ENCODE measurements around the gene EEIG2.

The EEIG2 gene

GRCh38 chr1:108560874-108561459 lies 1.1 kb downstream of the EEIG2 start:
- Histone ChIP-seq H3K27me3 (ENCODE audit: insufficient read depth, insufficient read length) (no peaks in the 10 kb centered on the region), H3K9me3 (ENCODE audit: insufficient read depth, low read length) (no peaks in the 10 kb centered on the region), H3K4me1 (ENCODE audit: insufficient read depth, insufficient read length) (no peaks in the 10 kb centered on the region), H3K9ac (ENCODE audit: insufficient read length, low read depth) (peak overlapping the region; percentile 87), H3K36me3 (ENCODE audit: insufficient read depth, insufficient read length, low read length) (no peaks in the 10 kb centered on the region), H3K4me3 (ENCODE audit: insufficient read length, low read depth) (peak overlapping the region; percentile 71)
- no peak for TF ChIP-seq SUZ12 (IDR thresholded peaks at IDR 0.05; ENCODE audit: extremely low read depth, insufficient read depth, insufficient read length)
- TF ChIP-seq ZNF274 (IDR thresholded peaks at IDR 0.05; ENCODE audit: low read depth, low read length) = no peak
- TF ChIP-seq YY1 (IDR thresholded peaks at IDR 0.05; ENCODE audit: insufficient read depth, insufficient read length) = no peak
- DNase-seq (ENCODE audit: low read depth, low spot score) = peak; percentile 23

GRCh38 chr1:108561689-108562326 lies 1.9 kb downstream of the EEIG2 start:
- peak; percentile 42 for DNase-seq (ENCODE audit: low read depth, low spot score)
- H3K9me3 ChIP-seq (ENCODE audit: insufficient read depth, low read length) = no peaks in the 10 kb centered on the region
- no peaks in the 10 kb centered on the region for H3K36me3 ChIP-seq (ENCODE audit: insufficient read depth, insufficient read length, low read length)
- H3K4me1 ChIP-seq (ENCODE audit: insufficient read depth, insufficient read length) = no peaks in the 10 kb centered on the region
- H3K9ac ChIP-seq (ENCODE audit: insufficient read length, low read depth) = no peak overlapping the region
- no peak for TF ChIP-seq SUZ12 (IDR thresholded peaks at IDR 0.05; ENCODE audit: extremely low read depth, insufficient read depth, insufficient read length)
- no peak for TF ChIP-seq YY1 (IDR thresholded peaks at IDR 0.05; ENCODE audit: insufficient read depth, insufficient read length)
- no peak for TF ChIP-seq ZNF274 (IDR thresholded peaks at IDR 0.05; ENCODE audit: low read depth, low read length)
- H3K4me3 ChIP-seq (ENCODE audit: insufficient read length, low read depth) = no peak overlapping the region
- no peaks in the 10 kb centered on the region for H3K27me3 ChIP-seq (ENCODE audit: insufficient read depth, insufficient read length)

- H3K9me3 ChIP-seq (ENCODE audit: insufficient read depth, low read length) = no peaks in the 10 kb centered on the region
- no peaks in the 10 kb centered on the region for H3K36me3 ChIP-seq (ENCODE audit: insufficient read depth, insufficient read length, low read length)
- TF ChIP-seq SUZ12 (IDR thresholded peaks at IDR 0.05; ENCODE audit: extremely low read depth, insufficient read depth, insufficient read length) = no peak
- no peak for TF ChIP-seq ZNF274 (IDR thresholded peaks at IDR 0.05; ENCODE audit: low read depth, low read length)
- no peak for TF ChIP-seq YY1 (IDR thresholded peaks at IDR 0.05; ENCODE audit: insufficient read depth, insufficient read length)
- H3K4me1 ChIP-seq (ENCODE audit: insufficient read depth, insufficient read length) = no peaks in the 10 kb centered on the region
- no peak for DNase-seq (ENCODE audit: low read depth, low spot score)
- no peak overlapping the region for H3K4me3 ChIP-seq (ENCODE audit: insufficient read length, low read depth)
- no peaks in the 10 kb centered on the region for H3K27me3 ChIP-seq (ENCODE audit: insufficient read depth, insufficient read length)
- no peak overlapping the region for H3K9ac ChIP-seq (ENCODE audit: insufficient read length, low read depth)
Measured at GRCh38 chr1:108563808-108564207, 3.9 kb downstream of the EEIG2 start.

GRCh38 chr1:108565081-108565480 lies 5.2 kb downstream of the EEIG2 start:
- no peaks in the 10 kb centered on the region for H3K36me3 ChIP-seq (ENCODE audit: insufficient read depth, insufficient read length, low read length)
- H3K9ac ChIP-seq (ENCODE audit: insufficient read length, low read depth) = no peak overlapping the region
- no peak for TF ChIP-seq YY1 (IDR thresholded peaks at IDR 0.05; ENCODE audit: insufficient read depth, insufficient read length)
- TF ChIP-seq SUZ12 (IDR thresholded peaks at IDR 0.05; ENCODE audit: extremely low read depth, insufficient read depth, insufficient read length) = no peak
- TF ChIP-seq ZNF274 (IDR thresholded peaks at IDR 0.05; ENCODE audit: low read depth, low read length) = no peak
- DNase-seq (ENCODE audit: low read depth, low spot score) = no peak
- no peaks in the 10 kb centered on the region for H3K27me3 ChIP-seq (ENCODE audit: insufficient read depth, insufficient read length)
- H3K9me3 ChIP-seq (ENCODE audit: insufficient read depth, low read length) = no peaks in the 10 kb centered on the region
- H3K4me3 ChIP-seq (ENCODE audit: insufficient read length, low read depth) = no peak overlapping the region
- H3K4me1 ChIP-seq (ENCODE audit: insufficient read depth, insufficient read length) = no peaks in the 10 kb centered on the region

GRCh38 chr1:108565512-108565911 lies 5.6 kb downstream of the EEIG2 start:
- H3K4me1 ChIP-seq (ENCODE audit: insufficient read depth, insufficient read length) = no peaks in the 10 kb centered on the region
- no peaks in the 10 kb centered on the region for H3K9me3 ChIP-seq (ENCODE audit: insufficient read depth, low read length)
- no peak overlapping the region for H3K9ac ChIP-seq (ENCODE audit: insufficient read length, low read depth)
- no peak for DNase-seq (ENCODE audit: low read depth, low spot score)
- H3K36me3 ChIP-seq (ENCODE audit: insufficient read depth, insufficient read length, low read length) = no peaks in the 10 kb centered on the region
- H3K27me3 ChIP-seq (ENCODE audit: insufficient read depth, insufficient read length) = no peaks in the 10 kb centered on the region
- TF ChIP-seq SUZ12 (IDR thresholded peaks at IDR 0.05; ENCODE audit: extremely low read depth, insufficient read depth, insufficient read length) = no peak
- no peak for TF ChIP-seq ZNF274 (IDR thresholded peaks at IDR 0.05; ENCODE audit: low read depth, low read length)
- no peak for TF ChIP-seq YY1 (IDR thresholded peaks at IDR 0.05; ENCODE audit: insufficient read depth, insufficient read length)
- H3K4me3 ChIP-seq (ENCODE audit: insufficient read length, low read depth) = no peak overlapping the region

GRCh38 chr1:108568589-108568988 lies 8.7 kb downstream of the EEIG2 start:
- Histone ChIP-seq H3K9me3 (ENCODE audit: insufficient read depth, low read length) (no peaks in the 10 kb centered on the region), H3K9ac (ENCODE audit: insufficient read length, low read depth) (no peak overlapping the region), H3K36me3 (ENCODE audit: insufficient read depth, insufficient read length, low read length) (no peaks in the 10 kb centered on the region), H3K4me1 (ENCODE audit: insufficient read depth, insufficient read length) (no peaks in the 10 kb centered on the region), H3K4me3 (ENCODE audit: insufficient read length, low read depth) (no peak overlapping the region), H3K27me3 (ENCODE audit: insufficient read depth, insufficient read length) (no peaks in the 10 kb centered on the region)
- DNase-seq (ENCODE audit: low read depth, low spot score) = no peak
- no peak for TF ChIP-seq SUZ12 (IDR thresholded peaks at IDR 0.05; ENCODE audit: extremely low read depth, insufficient read depth, insufficient read length)
- TF ChIP-seq ZNF274 (IDR thresholded peaks at IDR 0.05; ENCODE audit: low read depth, low read length) = no peak
- no peak for TF ChIP-seq YY1 (IDR thresholded peaks at IDR 0.05; ENCODE audit: insufficient read depth, insufficient read length)

- Histone ChIP-seq H3K9me3 (ENCODE audit: insufficient read depth, low read length) (no peaks in the 10 kb centered on the region), H3K27me3 (ENCODE audit: insufficient read depth, insufficient read length) (no peaks in the 10 kb centered on the region), H3K4me3 (ENCODE audit: insufficient read length, low read depth) (no peak overlapping the region), H3K36me3 (ENCODE audit: insufficient read depth, insufficient read length, low read length) (no peaks in the 10 kb centered on the region), H3K9ac (ENCODE audit: insufficient read length, low read depth) (no peak overlapping the region), H3K4me1 (ENCODE audit: insufficient read depth, insufficient read length) (no peaks in the 10 kb centered on the region)
- no peak for DNase-seq (ENCODE audit: low read depth, low spot score)
- TF ChIP-seq ZNF274 (IDR thresholded peaks at IDR 0.05; ENCODE audit: low read depth, low read length) (no peak), SUZ12 (IDR thresholded peaks at IDR 0.05; ENCODE audit: extremely low read depth, insufficient read depth, insufficient read length) (no peak), YY1 (IDR thresholded peaks at IDR 0.05; ENCODE audit: insufficient read depth, insufficient read length) (no peak)
Measured at GRCh38 chr1:108569097-108569728, 9.3 kb downstream of the EEIG2 start.
